Measurements from ENCODE around the gene CCL7.

CCL7 gene

GRCh38 chr17:34307110-34307509 lies 37.1 kb downstream of the CCL7 start:
- no peak overlapping the region for H3K4me3 ChIP-seq (ENCODE audit: low read depth in 1 of 2, low read length in 2 of 2)
- H3K4me1 ChIP-seq (ENCODE audit: insufficient read depth, low read length) = no peaks in the 10 kb centered on the region
- no peak overlapping the region for H3K27ac ChIP-seq (ENCODE audit: low read depth, low read length)
- H3K36me3 ChIP-seq (ENCODE audit: insufficient read depth, low read length) = no peaks in the 10 kb centered on the region
- no peaks in the 10 kb centered on the region for H3K27me3 ChIP-seq (ENCODE audit: control insufficient read depth in 1 of 2, insufficient read depth in 2 of 2, low read length in 2 of 2)
- no peak overlapping the region for H3K9ac ChIP-seq (ENCODE audit: low read length)
- H3K9me3 ChIP-seq (ENCODE audit: low read length) = no peaks in the 10 kb centered on the region

GRCh38 chr17:34308371-34308770 lies 38.4 kb downstream of the CCL7 start:
- H3K9ac ChIP-seq (ENCODE audit: low read length) = no peak overlapping the region
- H3K36me3 ChIP-seq (ENCODE audit: insufficient read depth, low read length) = no peaks in the 10 kb centered on the region
- no peaks in the 10 kb centered on the region for H3K27me3 ChIP-seq (ENCODE audit: control insufficient read depth in 1 of 2, insufficient read depth in 2 of 2, low read length in 2 of 2)
- H3K4me3 ChIP-seq (ENCODE audit: low read depth in 1 of 2, low read length in 2 of 2) = no peak overlapping the region
- H3K9me3 ChIP-seq (ENCODE audit: low read length) = no peaks in the 10 kb centered on the region
- H3K27ac ChIP-seq (ENCODE audit: low read depth, low read length) = no peak overlapping the region
- H3K4me1 ChIP-seq (ENCODE audit: insufficient read depth, low read length) = peaks cover 7% of the 10 kb centered on the region

DNA sequence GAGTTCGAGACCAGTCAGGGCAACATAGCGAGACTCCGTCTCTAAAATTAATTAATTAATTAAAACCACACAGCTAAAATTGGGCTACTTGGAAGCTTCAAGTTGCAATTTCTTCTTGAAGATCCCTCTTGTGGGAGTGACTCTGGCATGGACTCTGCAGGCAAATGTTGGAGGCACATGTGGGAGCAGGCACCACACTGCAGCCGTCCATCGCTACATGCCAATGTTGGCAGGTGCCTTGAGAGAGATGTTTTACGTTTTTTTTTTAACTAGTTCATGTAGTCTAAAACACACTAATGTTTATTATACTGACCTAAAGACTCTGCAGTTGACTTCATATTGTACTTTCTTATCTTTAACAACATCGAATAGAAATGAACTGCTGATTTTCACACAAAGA lies 41.3 kb downstream of the CCL7 start:
- Histone ChIP-seq H3K9ac (ENCODE audit: low read length) (no peak overlapping the region), H3K27ac (ENCODE audit: low read depth, low read length) (no peak overlapping the region), H3K4me1 (ENCODE audit: insufficient read depth, low read length) (peaks cover 7% of the 10 kb centered on the region), H3K27me3 (ENCODE audit: control insufficient read depth in 1 of 2, insufficient read depth in 2 of 2, low read length in 2 of 2) (no peaks in the 10 kb centered on the region), H3K36me3 (ENCODE audit: insufficient read depth, low read length) (no peaks in the 10 kb centered on the region), H3K4me3 (ENCODE audit: low read depth in 1 of 2, low read length in 2 of 2) (no peak overlapping the region), H3K9me3 (ENCODE audit: low read length) (no peaks in the 10 kb centered on the region)

GRCh38 chr17:34312080-34312479 lies 42.1 kb downstream of the CCL7 start:
- peaks cover 7% of the 10 kb centered on the region for H3K4me1 ChIP-seq (ENCODE audit: insufficient read depth, low read length)
- H3K36me3 ChIP-seq (ENCODE audit: insufficient read depth, low read length) = no peaks in the 10 kb centered on the region
- no peak overlapping the region for H3K27ac ChIP-seq (ENCODE audit: low read depth, low read length)
- H3K9me3 ChIP-seq (ENCODE audit: low read length) = no peaks in the 10 kb centered on the region
- H3K9ac ChIP-seq (ENCODE audit: low read length) = no peak overlapping the region
- H3K4me3 ChIP-seq (ENCODE audit: low read depth in 1 of 2, low read length in 2 of 2) = no peak overlapping the region
- H3K27me3 ChIP-seq (ENCODE audit: control insufficient read depth in 1 of 2, insufficient read depth in 2 of 2, low read length in 2 of 2) = no peaks in the 10 kb centered on the region

- Histone ChIP-seq H3K4me1 (ENCODE audit: insufficient read depth, low read length) (peaks cover 7% of the 10 kb centered on the region), H3K9ac (ENCODE audit: low read length) (no peak overlapping the region), H3K36me3 (ENCODE audit: insufficient read depth, low read length) (no peaks in the 10 kb centered on the region), H3K4me3 (ENCODE audit: low read depth in 1 of 2, low read length in 2 of 2) (no peak overlapping the region), H3K9me3 (ENCODE audit: low read length) (no peaks in the 10 kb centered on the region), H3K27me3 (ENCODE audit: control insufficient read depth in 1 of 2, insufficient read depth in 2 of 2, low read length in 2 of 2) (no peaks in the 10 kb centered on the region), H3K27ac (ENCODE audit: low read depth, low read length) (no peak overlapping the region)
Measured at GRCh38 chr17:34313164-34313563, 43.1 kb downstream of the CCL7 start.

- Histone ChIP-seq H3K4me1 (ENCODE audit: insufficient read depth, low read length) (peaks cover 7% of the 10 kb centered on the region), H3K9me3 (ENCODE audit: low read length) (no peaks in the 10 kb centered on the region), H3K27ac (ENCODE audit: low read depth, low read length) (no peak overlapping the region), H3K4me3 (ENCODE audit: low read depth in 1 of 2, low read length in 2 of 2) (no peak overlapping the region), H3K36me3 (ENCODE audit: insufficient read depth, low read length) (no peaks in the 10 kb centered on the region), H3K9ac (ENCODE audit: low read length) (no peak overlapping the region), H3K27me3 (ENCODE audit: control insufficient read depth in 1 of 2, insufficient read depth in 2 of 2, low read length in 2 of 2) (no peaks in the 10 kb centered on the region)
Measured at GRCh38 chr17:34314279-34314678, 44.3 kb downstream of the CCL7 start.

DNA sequence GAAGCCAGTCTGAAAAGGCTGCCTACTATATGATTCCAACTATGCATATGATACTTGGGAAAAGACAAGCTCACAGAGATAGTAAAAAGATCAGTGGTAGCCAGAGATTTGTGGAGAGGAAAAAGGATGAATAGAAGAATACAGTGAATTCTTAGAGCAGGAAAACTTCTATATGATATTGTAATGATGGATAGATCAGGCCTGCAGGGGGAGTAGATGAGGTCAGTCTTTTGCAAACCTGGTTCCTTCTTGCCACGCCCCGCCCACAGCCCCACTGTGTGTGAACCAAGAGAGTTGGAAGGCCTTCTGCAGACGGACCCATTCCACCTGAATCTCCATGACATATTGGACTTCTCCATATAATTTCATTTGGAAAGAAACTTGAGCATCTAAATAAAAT lies 48.5 kb downstream of the CCL7 start:
- Histone ChIP-seq H3K36me3 (ENCODE audit: insufficient read depth, low read length) (no peaks in the 10 kb centered on the region), H3K27ac (ENCODE audit: low read depth, low read length) (no peak overlapping the region), H3K9ac (ENCODE audit: low read length) (no peak overlapping the region), H3K27me3 (ENCODE audit: control insufficient read depth in 1 of 2, insufficient read depth in 2 of 2, low read length in 2 of 2) (no peaks in the 10 kb centered on the region), H3K4me3 (ENCODE audit: low read depth in 1 of 2, low read length in 2 of 2) (no peak overlapping the region), H3K9me3 (ENCODE audit: low read length) (no peaks in the 10 kb centered on the region), H3K4me1 (ENCODE audit: insufficient read depth, low read length) (no peaks in the 10 kb centered on the region)

- no peaks in the 10 kb centered on the region for H3K27me3 ChIP-seq (ENCODE audit: control insufficient read depth in 1 of 2, insufficient read depth in 2 of 2, low read length in 2 of 2)
- no peak within 1 kb of the TSS for H3K27ac ChIP-seq (ENCODE audit: low read depth, low read length)
- no peak within 1 kb of the TSS for H3K4me3 ChIP-seq (ENCODE audit: low read depth in 1 of 2, low read length in 2 of 2)
- H3K36me3 ChIP-seq (ENCODE audit: insufficient read depth, low read length) = no peaks in the 10 kb centered on the region
- no peak within 1 kb of the TSS for H3K9ac ChIP-seq (ENCODE audit: low read length)
- no peaks in the 10 kb centered on the region for H3K4me1 ChIP-seq (ENCODE audit: insufficient read depth, low read length)
- no peaks in the 10 kb centered on the region for H3K9me3 ChIP-seq (ENCODE audit: low read length)
Measured at GRCh38 chr17:34319039-34319483, 49.0 kb downstream of the CCL7 start, which contains the start of gene CCL8. CCL8 (plus strand) TSS chr17:34319435; CDS start chr17:34319502, 67 bp downstream.
